GM23338 (cell line): ENCODE results near the gene FICD. TPM values are rescaled to one million over a fixed set of nuclear protein-coding genes. Genes with fewer than 3 reads are reported as not detected.

Source experiments
- ATAC-seq: fragments of 200-7000 bp; cut with Tn5 transposase; 3 replicates; pipeline ENCODE4 v1.9.1; 2020
- DNase-seq: peaks from one replicate; pipeline ENCODE4 v3.0.0-alpha.2; 2015; ENCODE audit warnings: low spot score
- H2AFZ ChIP-seq: fragments of 200-600 bp; sonication (generic); 2 replicates; pipeline ENCODE4 v1.8.0; 2016; ENCODE audit warnings: antibody characterized with exemption, mild to moderate bottlenecking, moderate library complexity
- H3F3A ChIP-seq: fragments of 200-600 bp; sonication (generic); replicated peaks from 2 replicates; pipeline ENCODE4 v1.8.0; 2017; ENCODE audit warnings: antibody characterized with exemption, mixed run types, low read depth
- H3K27ac ChIP-seq: fragments of 200-600 bp; sonication (generic); 2 replicates; pipeline ENCODE4 v1.6.1; 2016; ENCODE audit warnings: low read depth
- H3K27me3 ChIP-seq: fragments of 200-600 bp; sonication (generic); 2 replicates; pipeline ENCODE4 v1.8.0; 2016; ENCODE audit warnings: mild to moderate bottlenecking, mixed run types, moderate library complexity; ENCODE audit not compliant: insufficient read depth
- H3K36me3 ChIP-seq: fragments of 200-600 bp; sonication (generic); 2 replicates; pipeline ENCODE4 v1.8.0; 2016; ENCODE audit warnings: mild to moderate bottlenecking; ENCODE audit not compliant: insufficient read depth
- H3K4me1 ChIP-seq: fragments of 200-600 bp; sonication (generic); 2 replicates; pipeline ENCODE4 v1.8.0; 2016; ENCODE audit warnings: mild to moderate bottlenecking, moderate library complexity; ENCODE audit not compliant: insufficient read depth
- H3K4me2 ChIP-seq: fragments of 200-600 bp; sonication (generic); 2 replicates; pipeline ENCODE4 v1.7.1; 2017; ENCODE audit warnings: mixed run types
- H3K4me3 ChIP-seq: fragments of 200-600 bp; sonication (generic); 2 replicates; pipeline ENCODE4 v1.6.1; 2016; ENCODE audit warnings: mixed run types
- H3K79me2 ChIP-seq: fragments of 200-600 bp; sonication (generic); replicated peaks from 2 replicates; pipeline ENCODE4 v1.8.0; 2017; ENCODE audit warnings: mild to moderate bottlenecking; ENCODE audit not compliant: insufficient read depth
- H3K9me2 ChIP-seq: fragments of 200-600 bp; sonication (generic); 2 replicates; pipeline ENCODE4 v1.8.0; 2017; ENCODE audit not compliant: insufficient read depth
- H4K20me1 ChIP-seq: fragments of 200-600 bp; sonication (generic); replicated peaks from 2 replicates; pipeline ENCODE4 v1.8.0; 2017; ENCODE audit warnings: mild to moderate bottlenecking; ENCODE audit not compliant: insufficient read depth
- H3K27ac Mint-ChIP-seq: 2 replicates; pipeline ENCODE4 v1.8.0; 2020; ENCODE audit warnings: inconsistent platforms, mild to moderate bottlenecking, moderate library complexity, mixed read lengths
- H3K27me3 Mint-ChIP-seq: 3 replicates; pipeline ENCODE4 v1.8.0; 2022; ENCODE audit warnings: low read depth, mild to moderate bottlenecking, moderate library complexity, mixed read lengths, inconsistent platforms; ENCODE audit not compliant: insufficient read depth, poor library complexity
- H3K36me3 Mint-ChIP-seq: 3 replicates; pipeline ENCODE4 v1.8.0; 2021; ENCODE audit warnings: low read depth, mild to moderate bottlenecking, inconsistent platforms, moderate library complexity, mixed read lengths
- H3K4me1 Mint-ChIP-seq: 3 replicates; pipeline ENCODE4 v1.8.0; 2020; ENCODE audit warnings: mild to moderate bottlenecking, inconsistent platforms, mixed read lengths
- H3K4me3 Mint-ChIP-seq: 3 replicates; pipeline ENCODE4 v1.8.0; 2021; ENCODE audit warnings: moderate library complexity, mild to moderate bottlenecking, inconsistent platforms, mixed read lengths
- H3K9me3 Mint-ChIP-seq: 3 replicates; pipeline ENCODE4 v1.8.0; 2020; ENCODE audit warnings: moderate library complexity, mild to moderate bottlenecking, inconsistent platforms, mixed read lengths
- CTCF ChIP-seq, 2 experiments: fragments of 200-600 bp in 1 of 2; sonication (generic) in 1 of 2; conservative IDR thresholded peaks; 2 replicates each; pipeline versions ENCODE4 v1.5.1 to v1.6.1; 2016 to 2017; ENCODE audit warnings: antibody characterized with exemption in 2 of 2, low read depth in 2 of 2, mild to moderate bottlenecking in 2 of 2, moderate library complexity in 1 of 2
- ETS1 ChIP-seq: IDR thresholded peaks from 2 replicates; pipeline ENCODE4 v1.6.1; 2016; ENCODE audit warnings: antibody characterized with exemption
- JUNB ChIP-seq: IDR thresholded peaks from one replicate; pipeline ENCODE4 v1.6.1; 2016; ENCODE audit warnings: antibody characterized with exemption; ENCODE audit not compliant: unreplicated experiment
- NANOG ChIP-seq: IDR thresholded peaks from 2 replicates; pipeline ENCODE4 v1.6.1; 2016; ENCODE audit warnings: antibody characterized with exemption, borderline replicate concordance
- REST ChIP-seq: IDR thresholded peaks from one replicate; pipeline ENCODE4 v1.6.1; 2018; ENCODE audit warnings: antibody characterized with exemption; ENCODE audit not compliant: unreplicated experiment
- STAT1 ChIP-seq: IDR thresholded peaks from one replicate; pipeline ENCODE4 v1.6.1; 2016; ENCODE audit warnings: antibody characterized with exemption; ENCODE audit not compliant: unreplicated experiment
- ZNF114 ChIP-seq: fragments of 250-450 bp; sonication (Bioruptor Pico); IDR thresholded peaks from 2 replicates; pipeline ENCODE4 v1.5.0; 2020; ENCODE audit warnings: mild to moderate bottlenecking, moderate library complexity
- ZNF331 ChIP-seq: fragments of 250-450 bp; sonication (Bioruptor Pico); IDR thresholded peaks from 2 replicates; pipeline ENCODE4 v1.5.0; 2020; ENCODE audit warnings: low read depth, mild to moderate bottlenecking, moderate library complexity
- polyA plus RNA-seq: library from polyadenylated mRNA; unstranded; fragments of >200 nt; fragmentation: Nextera tagmentation; extraction: Ambion mirVana; gene quantifications from 2 replicates; pipeline ENCODE4 v1.2.1, GENCODE V29; 2016
- total RNA-seq: library from RNA; depleted of rRNA; stranded (reverse); fragments of >200 nt; shearing (Covaris generic); gene quantifications from 2 replicates; pipeline ENCODE4 v1.2.3, GENCODE V29; 2014

The FICD gene
- total and polyA plus RNA-seq, 2 experiments from 2014 or later = 4.9 to 5.3 TPM

GRCh38 chr12:108563804-108564151 is 48.7 kb downstream of the FICD start:
- Mint-ChIP-seq H3K36me3 (peaks cover 58% of the 10 kb centered on the region), H3K9me3 (no peaks in the 10 kb centered on the region; the same call in 2 of the 3 replicates), H3K27ac (no peak overlapping the region), H3K27me3 (no peaks in the 10 kb centered on the region), H3K4me1 (peaks cover 15% of the 10 kb centered on the region), H3K4me3 (peak overlapping the region; percentile 100)
- H2AFZ ChIP-seq = no peak overlapping the region
- peaks cover 19% of the 10 kb centered on the region; the same call in 1 of the 2 replicates for H4K20me1 ChIP-seq
- no peaks in the 10 kb centered on the region for H3K27me3 ChIP-seq
- ATAC-seq = no peak
- TF ChIP-seq STAT1 = no peak
- no peak for TF ChIP-seq NANOG
- no peak for TF ChIP-seq ETS1
- 0 out of 4 replicates have a peak, but pooled peaks of 1 of the 2 experiments have one; percentile 12 for TF ChIP-seq CTCF (conservative IDR thresholded peaks at IDR 0.05; ENCODE audit: low read depth in 2 of 2)
- no peak for TF ChIP-seq ZNF331 (CRISPR knock-in tag)
- TF ChIP-seq ZNF114 (CRISPR knock-in tag) = no peak
- no peak for DNase-seq
- H3K27ac ChIP-seq = no peak overlapping the region
- H3K4me2 ChIP-seq = peak overlapping the region; percentile 89; the same call in 1 of the 2 replicates
- H3K4me1 ChIP-seq = no peaks in the 10 kb centered on the region; the same call in 1 of the 2 replicates
- peaks cover 46% of the 10 kb centered on the region for H3K36me3 ChIP-seq
- no peak overlapping the region; the same call in 1 of the 2 replicates for H3K4me3 ChIP-seq
- no peaks in the 10 kb centered on the region for H3K9me2 ChIP-seq
- H3F3A ChIP-seq = peaks cover 5% of the 10 kb centered on the region; the same call in 1 of the 2 replicates
- H3K79me2 ChIP-seq = peaks cover 41% of the 10 kb centered on the region

- Histone ChIP-seq H3K27me3 (no peaks in the 10 kb centered on the region), H3F3A (peaks cover 8% of the 10 kb centered on the region; the same call in 1 of the 2 replicates), H3K79me2 (peaks cover 32% of the 10 kb centered on the region), H3K36me3 (peaks cover 50% of the 10 kb centered on the region), H4K20me1 (peaks cover 13% of the 10 kb centered on the region; the same call in 1 of the 2 replicates), H3K4me3 (no peak overlapping the region), H3K4me2 (no peak overlapping the region), H3K4me1 (no peaks in the 10 kb centered on the region; the same call in 1 of the 2 replicates), H2AFZ (no peak overlapping the region), H3K9me2 (no peaks in the 10 kb centered on the region), H3K27ac (no peak overlapping the region)
- H3K4me1 Mint-ChIP-seq = peaks cover 6% of the 10 kb centered on the region
- no peak overlapping the region for H3K27ac Mint-ChIP-seq
- no peak for ATAC-seq
- H3K27me3 Mint-ChIP-seq = no peaks in the 10 kb centered on the region
- peaks cover 61% of the 10 kb centered on the region for H3K36me3 Mint-ChIP-seq
- H3K9me3 Mint-ChIP-seq = no peaks in the 10 kb centered on the region; the same call in 2 of the 3 replicates
- DNase-seq = no peak
- no peak overlapping the region for H3K4me3 Mint-ChIP-seq
- TF ChIP-seq ZNF114 (CRISPR knock-in tag) (no peak), STAT1 (no peak), REST (no peak), JUNB (no peak), CTCF (conservative IDR thresholded peaks at IDR 0.05; ENCODE audit: low read depth in 2 of 2) (no peak)
Measured at GRCh38 chr12:108564724-108565123, 49.6 kb downstream of the FICD start.
